ENCODE data around the gene ALDH16A1.

Gene ALDH16A1

DNA sequence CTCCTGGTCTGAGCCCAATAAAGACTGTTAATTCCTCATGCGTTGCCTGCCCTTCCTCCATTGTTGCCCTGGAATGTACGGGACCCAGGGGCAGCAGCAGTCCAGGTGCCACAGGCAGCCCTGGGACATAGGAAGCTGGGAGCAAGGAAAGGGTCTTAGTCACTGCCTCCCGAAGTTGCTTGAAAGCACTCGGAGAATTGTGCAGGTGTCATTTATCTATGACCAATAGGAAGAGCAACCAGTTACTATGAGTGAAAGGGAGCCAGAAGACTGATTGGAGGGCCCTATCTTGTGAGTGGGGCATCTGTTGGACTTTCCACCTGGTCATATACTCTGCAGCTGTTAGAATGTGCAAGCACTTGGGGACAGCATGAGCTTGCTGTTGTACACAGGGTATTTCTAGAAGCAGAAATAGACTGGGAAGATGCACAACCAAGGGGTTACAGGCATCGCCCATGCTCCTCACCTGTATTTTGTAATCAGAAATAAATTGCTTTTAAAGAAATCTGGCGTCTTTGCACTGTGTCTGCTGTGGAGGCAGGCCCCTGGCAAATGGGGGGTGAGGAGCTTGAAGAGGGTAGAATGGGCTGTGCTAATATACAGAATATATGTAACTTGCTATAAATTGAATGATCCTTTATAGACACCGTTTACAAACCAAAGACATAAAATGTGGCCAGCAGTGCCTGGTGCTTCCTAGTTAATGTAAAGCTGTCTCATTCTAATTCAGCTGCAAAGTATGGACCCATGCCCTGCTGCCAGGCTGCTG lies 39.0 kb downstream of the ALDH16A1 start:
- H3K36me3 ChIP-seq (ENCODE audit: insufficient read depth, low read length), result peaks cover 53% of the 10 kb centered on the region
- no peak overlapping the region for H3K9ac ChIP-seq (ENCODE audit: low read depth, low read length)
- no peaks in the 10 kb centered on the region for H3K27me3 ChIP-seq (ENCODE audit: insufficient read depth, low read length)
- peak overlapping the region; percentile 0; the same call in 1 of the 2 replicates for H3K27ac ChIP-seq (ENCODE audit: low read depth, low read length)
- WGBS, result 94% methylated on average over 7 of the region's 7 CpGs
- no peak overlapping the region for H3K4me3 ChIP-seq (ENCODE audit: low read length)
- H3K9me3 ChIP-seq (ENCODE audit: insufficient read depth, low read depth, low read length), result no peaks in the 10 kb centered on the region
- H3K4me1 ChIP-seq (ENCODE audit: insufficient read depth, low read length), result peaks cover 7% of the 10 kb centered on the region

- WGBS, result 85% methylated on average over 12 of the region's 12 CpGs
- Histone ChIP-seq H3K4me1 (ENCODE audit: insufficient read depth, low read length) (peaks cover 14% of the 10 kb centered on the region), H3K4me3 (ENCODE audit: low read length) (no peak overlapping the region), H3K9me3 (ENCODE audit: insufficient read depth, low read depth, low read length) (no peaks in the 10 kb centered on the region), H3K9ac (ENCODE audit: low read depth, low read length) (no peak overlapping the region; the same call in 1 of the 2 replicates), H3K27me3 (ENCODE audit: insufficient read depth, low read length) (no peaks in the 10 kb centered on the region), H3K27ac (ENCODE audit: low read depth, low read length) (peak overlapping the region; percentile 0; the same call in 1 of the 2 replicates), H3K36me3 (ENCODE audit: insufficient read depth, low read length) (peaks cover 61% of the 10 kb centered on the region)
Observed at GRCh38 chr19:49492573-49493405, 39.8 kb downstream of the ALDH16A1 start.

DNA sequence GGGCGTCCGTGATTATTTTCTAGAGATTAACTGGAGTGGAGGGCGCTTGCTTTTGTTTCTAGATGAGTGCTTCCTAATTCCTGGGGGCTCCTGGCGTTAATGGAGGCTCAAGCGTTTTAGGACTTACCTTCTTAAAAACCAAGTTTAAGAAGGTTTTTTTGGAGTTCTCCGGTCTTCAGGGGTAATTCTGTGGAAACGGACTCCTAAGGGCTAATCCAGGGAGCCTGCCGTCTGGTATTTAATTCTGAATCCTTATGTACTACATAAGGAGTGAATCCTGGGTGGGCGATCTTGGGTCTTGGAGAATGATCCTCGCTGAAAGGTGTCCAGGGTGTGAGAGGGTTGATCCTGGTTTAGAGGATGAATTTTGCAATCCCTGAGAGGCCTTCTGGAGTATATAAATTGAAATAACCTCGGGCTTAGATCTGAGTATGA lies 43.6 kb downstream of the ALDH16A1 start:
- H3K36me3 ChIP-seq (ENCODE audit: insufficient read depth, low read length), result peaks cover 48% of the 10 kb centered on the region

DNA sequence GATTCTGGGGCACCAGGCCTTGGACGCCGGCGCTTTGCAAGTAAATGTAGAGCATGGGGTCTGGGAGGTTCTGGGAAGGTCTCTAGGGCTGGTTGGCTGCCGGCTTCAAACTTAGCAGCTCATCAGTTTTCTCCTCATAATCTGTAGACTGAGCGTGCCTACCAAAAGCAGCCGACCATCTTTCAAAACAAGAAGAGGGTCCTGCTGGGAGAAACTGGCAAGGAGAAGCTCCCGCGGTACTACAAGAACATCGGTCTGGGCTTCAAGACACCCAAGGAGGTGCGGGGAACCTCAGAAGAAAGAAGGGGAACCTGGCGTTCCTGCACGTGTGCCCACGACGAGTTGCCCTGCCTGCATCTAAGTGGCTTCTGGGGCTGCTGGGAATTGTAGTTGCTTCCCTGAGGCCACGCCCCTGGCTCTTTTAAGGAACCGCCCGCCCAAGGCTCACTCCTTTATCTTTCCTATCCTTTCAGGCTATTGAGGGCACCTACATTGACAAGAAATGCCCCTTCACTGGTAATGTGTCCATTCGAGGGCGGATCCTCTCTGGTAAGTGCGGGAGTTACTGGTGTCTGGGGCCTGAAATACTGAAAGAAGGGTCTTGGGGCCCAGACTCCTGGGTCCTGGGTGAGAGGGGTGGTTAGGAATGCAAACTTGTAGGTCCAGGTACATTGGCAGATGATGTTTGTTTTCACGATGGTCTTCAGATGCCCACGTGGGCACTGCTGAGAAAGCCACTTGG lies 44.2 kb downstream of the ALDH16A1 start:
- no peaks in the 10 kb centered on the region for H3K27me3 ChIP-seq (ENCODE audit: insufficient read depth, low read length)
- H3K9ac ChIP-seq (ENCODE audit: low read depth, low read length), result peak overlapping the region; percentile 100
- peaks cover 41% of the 10 kb centered on the region for H3K36me3 ChIP-seq (ENCODE audit: insufficient read depth, low read length)
- WGBS, result 43% methylated on average over 22 of the region's 22 CpGs
- peak overlapping the region; percentile 98 for H3K4me3 ChIP-seq (ENCODE audit: low read length)
- H3K9me3 ChIP-seq (ENCODE audit: insufficient read depth, low read depth, low read length), result no peaks in the 10 kb centered on the region
- peaks cover 20% of the 10 kb centered on the region for H3K4me1 ChIP-seq (ENCODE audit: insufficient read depth, low read length)
- H3K27ac ChIP-seq (ENCODE audit: low read depth, low read length), result peak overlapping the region; percentile 94

More for the DNA sequence above, 43.6 kb downstream of the ALDH16A1 start:
- H3K4me1 ChIP-seq (ENCODE audit: insufficient read depth, low read length), result peaks cover 20% of the 10 kb centered on the region
- H3K27ac ChIP-seq (ENCODE audit: low read depth, low read length), result peak overlapping the region; percentile 94
- peak overlapping the region; percentile 98 for H3K4me3 ChIP-seq (ENCODE audit: low read length)
- H3K9ac ChIP-seq (ENCODE audit: low read depth, low read length), result peak overlapping the region; percentile 100
- 0% methylated on average over 11 of the region's 11 CpGs for WGBS
- no peaks in the 10 kb centered on the region for H3K27me3 ChIP-seq (ENCODE audit: insufficient read depth, low read length)
- no peaks in the 10 kb centered on the region for H3K9me3 ChIP-seq (ENCODE audit: insufficient read depth, low read depth, low read length)

- H3K36me3 ChIP-seq (ENCODE audit: insufficient read depth, low read length), result peaks cover 36% of the 10 kb centered on the region
- no peaks in the 10 kb centered on the region for H3K9me3 ChIP-seq (ENCODE audit: insufficient read depth, low read depth, low read length)
- H3K4me3 ChIP-seq (ENCODE audit: low read length), result peak overlapping the region; percentile 98
- 97% methylated on average over 12 of the region's 12 CpGs for WGBS
- peak overlapping the region; percentile 94 for H3K27ac ChIP-seq (ENCODE audit: low read depth, low read length)
- peak overlapping the region; percentile 100; the same call in 1 of the 2 replicates for H3K9ac ChIP-seq (ENCODE audit: low read depth, low read length)
- H3K27me3 ChIP-seq (ENCODE audit: insufficient read depth, low read length), result no peaks in the 10 kb centered on the region
- H3K4me1 ChIP-seq (ENCODE audit: insufficient read depth, low read length), result peaks cover 20% of the 10 kb centered on the region
Observed at GRCh38 chr19:49497789-49498103, 44.7 kb downstream of the ALDH16A1 start.

- Histone ChIP-seq H3K4me3 (ENCODE audit: low read length) (peak overlapping the region; percentile 16; the same call in 1 of the 2 replicates), H3K27me3 (ENCODE audit: insufficient read depth, low read length) (no peaks in the 10 kb centered on the region), H3K9ac (ENCODE audit: low read depth, low read length) (peak overlapping the region; percentile 33), H3K27ac (ENCODE audit: low read depth, low read length) (peak overlapping the region; percentile 94), H3K9me3 (ENCODE audit: insufficient read depth, low read depth, low read length) (no peaks in the 10 kb centered on the region), H3K36me3 (ENCODE audit: insufficient read depth, low read length) (peaks cover 33% of the 10 kb centered on the region), H3K4me1 (ENCODE audit: insufficient read depth, low read length) (peaks cover 24% of the 10 kb centered on the region)
- 95% methylated on average over 7 of the region's 7 CpGs for WGBS
Observed at GRCh38 chr19:49498475-49498874, 45.5 kb downstream of the ALDH16A1 start.

- Histone ChIP-seq H3K9me3 (ENCODE audit: insufficient read depth, low read depth, low read length) (no peaks in the 10 kb centered on the region), H3K27ac (ENCODE audit: low read depth, low read length) (peak overlapping the region; percentile 94), H3K36me3 (ENCODE audit: insufficient read depth, low read length) (peaks cover 33% of the 10 kb centered on the region), H3K27me3 (ENCODE audit: insufficient read depth, low read length) (no peaks in the 10 kb centered on the region), H3K4me1 (ENCODE audit: insufficient read depth, low read length) (peaks cover 24% of the 10 kb centered on the region), H3K4me3 (ENCODE audit: low read length) (peak overlapping the region; percentile 16; the same call in 1 of the 2 replicates), H3K9ac (ENCODE audit: low read depth, low read length) (peak overlapping the region; percentile 33)
- WGBS, result 95% methylated on average over 19 of the region's 19 CpGs
Observed at GRCh38 chr19:49499030-49499670, 46.1 kb downstream of the ALDH16A1 start.

DNA sequence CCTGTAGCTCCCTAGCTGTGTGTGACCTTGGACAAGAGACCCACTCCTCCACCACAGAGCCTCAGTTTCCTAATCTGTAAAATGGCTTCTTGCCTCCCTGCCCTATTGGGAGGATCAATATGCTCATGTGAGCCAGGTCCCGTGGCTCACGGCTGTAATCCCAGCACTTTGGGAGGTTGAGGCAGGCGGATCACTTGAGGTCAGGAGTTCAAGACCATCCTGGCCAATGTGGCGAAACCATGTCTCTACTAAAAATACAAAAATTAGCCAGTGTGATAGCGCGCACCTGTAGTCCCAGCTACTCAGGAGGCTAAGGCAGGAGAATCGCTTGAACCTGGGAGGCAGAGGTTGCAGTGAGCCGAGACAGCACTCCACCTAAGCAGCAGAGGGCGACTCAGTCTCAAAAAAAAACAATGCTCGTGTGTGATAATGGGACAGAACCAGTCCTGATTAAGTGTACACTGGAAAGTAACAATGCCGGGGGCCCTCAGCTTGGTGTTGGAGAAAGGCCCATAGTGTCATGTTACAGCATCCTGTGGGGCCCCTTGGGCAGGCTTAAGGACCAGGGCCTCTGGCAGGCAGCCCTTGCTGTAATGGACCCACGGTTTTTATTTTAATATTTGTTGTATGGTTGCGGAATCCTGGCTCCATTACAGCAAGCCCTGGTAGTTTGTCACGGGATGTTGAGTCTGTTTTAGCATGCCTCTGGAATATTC lies 50.0 kb downstream of the ALDH16A1 start:
- Histone ChIP-seq H3K9me3 (ENCODE audit: insufficient read depth, low read depth, low read length) (no peaks in the 10 kb centered on the region), H3K36me3 (ENCODE audit: insufficient read depth, low read length) (peaks cover 21% of the 10 kb centered on the region), H3K4me1 (ENCODE audit: insufficient read depth, low read length) (peaks cover 15% of the 10 kb centered on the region), H3K27ac (ENCODE audit: low read depth, low read length) (no peak overlapping the region), H3K9ac (ENCODE audit: low read depth, low read length) (no peak overlapping the region), H3K4me3 (ENCODE audit: low read length) (no peak overlapping the region), H3K27me3 (ENCODE audit: insufficient read depth, low read length) (no peaks in the 10 kb centered on the region)
- 77% methylated on average over 14 of the region's 14 CpGs for WGBS

DNA sequence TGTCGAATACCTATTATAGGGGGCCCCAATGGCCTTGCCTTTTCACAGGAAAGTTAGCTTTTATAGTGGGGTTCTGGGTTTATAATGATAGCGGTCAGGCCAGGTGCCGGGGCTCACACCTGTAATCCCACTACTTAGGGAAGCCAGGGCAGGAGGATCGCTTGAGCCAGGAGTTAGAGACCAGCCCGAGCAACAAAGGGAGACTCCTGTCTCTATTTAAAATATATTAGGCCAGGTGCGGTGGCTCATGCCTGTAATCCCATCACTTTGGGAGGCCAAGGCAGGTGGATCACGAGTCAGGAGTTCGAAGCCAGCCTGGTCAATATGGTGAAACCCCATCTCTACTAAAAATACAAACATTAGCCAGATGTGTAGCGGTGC lies 50.5 kb downstream of the ALDH16A1 start:
- Histone ChIP-seq H3K27me3 (ENCODE audit: insufficient read depth, low read length) (no peaks in the 10 kb centered on the region), H3K4me1 (ENCODE audit: insufficient read depth, low read length) (peaks cover 11% of the 10 kb centered on the region), H3K4me3 (ENCODE audit: low read length) (no peak overlapping the region), H3K36me3 (ENCODE audit: insufficient read depth, low read length) (peaks cover 16% of the 10 kb centered on the region), H3K27ac (ENCODE audit: low read depth, low read length) (no peak overlapping the region), H3K9ac (ENCODE audit: low read depth, low read length) (no peak overlapping the region), H3K9me3 (ENCODE audit: insufficient read depth, low read depth, low read length) (no peaks in the 10 kb centered on the region)
- 87% methylated on average over 9 of the region's 9 CpGs for WGBS

DNA sequence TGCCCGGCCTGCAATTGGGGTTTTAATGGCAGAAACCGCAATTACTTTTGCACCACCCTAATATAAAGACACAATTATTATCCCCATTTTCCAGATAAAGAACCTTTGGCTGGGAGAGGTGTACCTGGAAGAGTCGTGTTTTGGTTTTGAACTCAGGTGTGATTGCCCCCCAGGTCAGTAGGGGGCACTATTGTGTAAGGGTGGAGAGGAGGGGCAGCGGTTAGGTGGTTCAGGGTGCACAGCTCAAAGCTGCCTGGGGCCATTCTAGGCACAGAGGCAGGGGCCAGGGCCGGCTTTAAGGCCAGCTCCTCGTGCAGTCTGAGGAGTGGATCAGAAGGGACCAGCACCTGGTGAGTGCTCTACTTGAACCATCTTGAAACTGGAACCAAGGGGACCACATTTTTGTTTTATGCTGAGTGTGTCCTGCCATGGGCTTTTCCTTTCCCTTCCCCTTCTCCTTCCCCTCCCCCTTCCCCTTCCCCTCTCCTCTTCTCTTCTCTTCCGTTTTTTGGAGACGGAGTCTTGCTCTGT lies 53.6 kb downstream of the ALDH16A1 start:
- H3K27ac ChIP-seq (ENCODE audit: low read depth, low read length), result no peak overlapping the region
- no peaks in the 10 kb centered on the region for H3K9me3 ChIP-seq (ENCODE audit: insufficient read depth, low read depth, low read length)
- H3K27me3 ChIP-seq (ENCODE audit: insufficient read depth, low read length), result no peaks in the 10 kb centered on the region
- WGBS, result 24% methylated on average over 8 of the region's 8 CpGs
- no peak overlapping the region for H3K9ac ChIP-seq (ENCODE audit: low read depth, low read length)
- H3K4me3 ChIP-seq (ENCODE audit: low read length), result peak overlapping the region; percentile 18; the same call in 1 of the 2 replicates
- H3K4me1 ChIP-seq (ENCODE audit: insufficient read depth, low read length), result peaks cover 4% of the 10 kb centered on the region
- no peaks in the 10 kb centered on the region for H3K36me3 ChIP-seq (ENCODE audit: insufficient read depth, low read length)
